GM23248 (cell line): ENCODE results near the gene ERC2. TPM values are rescaled to one million over a fixed set of nuclear protein-coding genes. Genes with fewer than 3 reads are reported as not detected.

Source experiments
- DNase-seq: peaks from one replicate; pipeline ENCODE4 v3.0.0-alpha.2; 2015
- H2AFZ ChIP-seq: fragments of 200-600 bp; sonication (generic); 2 replicates; pipeline ENCODE4 v1.6.1; 2016; ENCODE audit warnings: antibody characterized with exemption
- H3F3A ChIP-seq: fragments of 200-600 bp; sonication (generic); 2 replicates; pipeline ENCODE4 v1.6.1; 2016; ENCODE audit warnings: mild to moderate bottlenecking, antibody characterized with exemption, mixed run types; ENCODE audit not compliant: insufficient read depth
- H3K27ac ChIP-seq: fragments of 200-600 bp; sonication (generic); 2 replicates; pipeline ENCODE4 v1.5.1; 2016; ENCODE audit warnings: mild to moderate bottlenecking
- H3K27me3 ChIP-seq: fragments of 200-600 bp; sonication (generic); replicated peaks from 2 replicates; pipeline ENCODE4 v1.6.1; 2016; ENCODE audit warnings: mild to moderate bottlenecking; ENCODE audit not compliant: insufficient read depth
- H3K36me3 ChIP-seq: fragments of 200-600 bp; sonication (generic); 2 replicates; pipeline ENCODE4 v1.6.1; 2016; ENCODE audit warnings: low read depth, mild to moderate bottlenecking
- H3K4me1 ChIP-seq: fragments of 200-600 bp; sonication (generic); 2 replicates; pipeline ENCODE4 v1.6.1; 2016; ENCODE audit warnings: mild to moderate bottlenecking; ENCODE audit not compliant: insufficient read depth
- H3K4me2 ChIP-seq: fragments of 200-600 bp; sonication (generic); one replicate; pipeline ENCODE4 v1.6.1; 2016; ENCODE audit warnings: mild to moderate bottlenecking; ENCODE audit not compliant: unreplicated experiment
- H3K4me3 ChIP-seq: fragments of 200-600 bp; sonication (generic); 2 replicates; pipeline ENCODE4 v1.5.1; 2016; ENCODE audit warnings: mild to moderate bottlenecking
- H3K79me2 ChIP-seq: fragments of 200-600 bp; sonication (generic); 2 replicates; pipeline ENCODE4 v1.6.1; 2016; ENCODE audit warnings: mild to moderate bottlenecking; ENCODE audit not compliant: insufficient read depth
- H3K9ac ChIP-seq: fragments of 200-600 bp; sonication (generic); 2 replicates; pipeline ENCODE4 v1.6.1; 2016; ENCODE audit warnings: mild to moderate bottlenecking
- H3K9me2 ChIP-seq: fragments of 200-600 bp; sonication (generic); 2 replicates; pipeline ENCODE4 v1.6.1; 2016; ENCODE audit warnings: mixed run types, mild to moderate bottlenecking, moderate library complexity; ENCODE audit not compliant: insufficient read depth
- H3K9me3 ChIP-seq: fragments of 200-600 bp; sonication (generic); one replicate; pipeline ENCODE4 v1.6.1; 2017; ENCODE audit warnings: low read depth
- H4K20me1 ChIP-seq: fragments of 200-600 bp; sonication (generic); 2 replicates; pipeline ENCODE4 v1.6.0; 2016; ENCODE audit not compliant: insufficient read depth
- EZH2 ChIP-seq: fragments of 200-600 bp; sonication (generic); IDR thresholded peaks from 2 replicates; pipeline ENCODE4 v1.6.1; 2018; ENCODE audit warnings: antibody characterized with exemption, mild to moderate bottlenecking; ENCODE audit not compliant: insufficient read depth, poor library complexity, severe bottlenecking
- EZH2phosphoT487 ChIP-seq: fragments of 200-600 bp; sonication (generic); IDR thresholded peaks from 2 replicates; pipeline ENCODE4 v1.6.1; 2018; ENCODE audit warnings: antibody characterized with exemption, moderate library complexity, mild to moderate bottlenecking, low read depth; ENCODE audit not compliant: insufficient read depth
- WGBS, 2 experiments: methylation state at CpG; one replicate each; pipeline ENCODE4 v1.1.6; 2015 to 2017; ENCODE audit warnings: low lambda C conversion rate in 2 of 2, low coverage in 1 of 2; ENCODE audit errors: missing lambda C conversion rate in 2 of 2; 5-methylcytosine and 5-hydroxymethylcytosine counted together
- in situ Hi-C: fragments of 300-500 bp; cut with MboI; formaldehyde crosslinking; loops from 2 replicates; pipeline ENCODE4 v1.15.0; 2020
- polyA plus RNA-seq: library from polyadenylated mRNA; unstranded; fragments of >200 nt; fragmentation: Nextera tagmentation; extraction: Ambion mirVana; gene quantifications from 2 replicates; pipeline ENCODE4 v1.2.1, GENCODE V29; 2016
- total RNA-seq: library from RNA; depleted of rRNA; stranded (reverse); fragments of >200 nt; shearing (Covaris generic); gene quantifications from 2 replicates; pipeline ENCODE4 v1.2.3, GENCODE V29; 2014

ERC2 gene
- total and polyA plus RNA-seq, 2 experiments from 2014 or later, result not detected

DNA sequence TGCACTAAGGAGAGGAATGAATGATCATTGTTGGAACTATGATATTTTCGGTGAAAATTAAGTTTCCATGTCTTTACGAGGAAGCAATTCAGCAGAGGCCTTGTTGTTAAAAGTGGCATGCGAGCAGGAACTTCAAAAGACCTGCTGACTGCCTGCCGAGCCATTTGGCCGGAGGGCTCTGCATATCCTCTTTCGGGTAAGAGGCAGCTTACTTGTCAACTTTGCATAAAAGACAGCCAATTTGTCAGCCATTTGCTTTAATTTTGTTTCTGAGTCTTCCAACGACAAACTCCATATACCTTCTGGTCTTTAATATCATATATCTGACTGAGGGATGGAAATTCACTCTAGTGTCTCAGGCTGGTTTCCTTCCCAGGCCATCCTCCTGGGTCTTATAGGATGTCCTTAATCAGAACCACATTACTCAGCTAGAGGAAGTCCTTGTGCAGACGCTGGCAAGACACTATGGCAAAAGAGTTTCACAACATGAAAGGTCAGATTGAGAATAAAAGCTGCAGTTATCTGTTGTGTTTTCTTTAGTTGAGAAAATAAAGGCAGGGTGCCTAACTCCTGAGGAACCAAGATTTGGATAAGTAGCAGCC is 852.5 kb downstream of the ERC2 start:
- Histone ChIP-seq H3K4me1 (peaks cover 9% of the 10 kb centered on the region), H4K20me1 (no peaks in the 10 kb centered on the region), H3F3A (no peaks in the 10 kb centered on the region), H3K9me3 (no peaks in the 10 kb centered on the region), H3K79me2 (no peaks in the 10 kb centered on the region), H3K4me3 (no peak overlapping the region), H3K36me3 (no peaks in the 10 kb centered on the region), H3K4me2 (no peak overlapping the region), H3K9ac (no peak overlapping the region), H2AFZ (no peak overlapping the region), H3K9me2 (no peaks in the 10 kb centered on the region), H3K27me3 (peaks cover 25% of the 10 kb centered on the region), H3K27ac (no peak overlapping the region)
- peak; percentile 45 for DNase-seq
- 55 to 64% methylated on average over 8 of the region's 8 CpGs for WGBS, 2 experiments
- in situ Hi-C loops, result no loop called here
- TF ChIP-seq EZH2phosphoT487, result no peak
- no peak for TF ChIP-seq EZH2

DNA sequence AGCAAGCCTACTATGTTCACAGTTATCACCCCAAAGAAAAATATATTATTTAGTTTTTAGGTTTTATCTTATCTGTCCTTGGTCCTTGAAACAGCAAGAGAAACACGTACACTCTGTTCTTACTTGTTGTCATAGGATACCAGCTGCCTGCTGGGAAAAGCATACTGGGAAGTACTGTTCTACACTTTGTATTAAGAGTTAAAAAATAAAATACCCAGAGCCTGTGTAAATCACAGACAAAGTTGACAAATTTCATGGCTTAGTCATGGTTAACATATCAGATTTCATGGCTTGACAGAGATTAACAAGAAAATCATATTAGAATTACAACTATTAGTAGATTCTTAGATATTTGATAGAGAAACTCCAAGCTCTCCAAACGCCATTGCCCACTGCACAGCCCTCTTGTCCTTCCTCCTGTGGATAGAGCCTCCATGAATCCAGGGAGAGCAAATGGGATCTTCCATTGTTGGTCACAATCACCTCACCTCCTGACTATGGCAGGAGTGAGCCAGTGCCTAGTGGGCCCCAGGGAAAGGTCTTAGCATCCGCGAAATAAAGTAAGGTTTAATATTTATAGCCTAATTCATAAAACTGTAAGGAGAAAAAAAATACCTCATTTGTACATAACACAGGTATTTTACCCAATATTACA is 853.1 kb downstream of the ERC2 start:
- Histone ChIP-seq H3K9me2 (no peaks in the 10 kb centered on the region), H3K4me3 (no peak overlapping the region), H3K36me3 (no peaks in the 10 kb centered on the region), H3K9me3 (no peaks in the 10 kb centered on the region), H2AFZ (no peak overlapping the region), H3K4me2 (no peak overlapping the region), H3K27ac (no peak overlapping the region), H3K9ac (no peak overlapping the region), H3K79me2 (no peaks in the 10 kb centered on the region), H3F3A (no peaks in the 10 kb centered on the region), H4K20me1 (no peaks in the 10 kb centered on the region), H3K27me3 (peaks cover 27% of the 10 kb centered on the region), H3K4me1 (peaks cover 6% of the 10 kb centered on the region)
- TF ChIP-seq EZH2phosphoT487 (no peak), EZH2 (no peak)
- DNase-seq, result no peak
- in situ Hi-C loops, result no loop called here
- WGBS, 2 experiments, result 49 to 52% methylated on average over 4 of the region's 4 CpGs

DNA sequence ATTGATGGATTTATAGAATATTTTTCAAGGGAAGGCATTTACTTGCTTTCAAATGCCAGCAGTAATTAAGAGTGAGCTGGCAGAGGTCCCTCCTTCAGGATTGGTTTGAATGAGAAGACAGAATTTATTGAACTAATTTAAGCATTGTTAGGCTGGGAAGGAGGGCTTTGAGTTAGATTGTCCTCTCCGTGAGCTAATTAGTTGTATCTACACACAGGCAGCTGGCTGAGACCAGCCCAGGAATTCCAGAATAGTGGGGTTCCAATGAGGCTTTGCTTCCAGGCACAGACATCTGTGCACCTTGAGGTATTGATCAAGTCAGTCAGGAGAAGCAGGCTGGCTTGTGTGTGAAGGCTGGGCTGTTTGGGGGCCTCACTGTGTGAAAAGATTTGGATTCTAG is 857.1 kb downstream of the ERC2 start:
- Histone ChIP-seq H3K4me1 (no peaks in the 10 kb centered on the region), H3K4me3 (no peak overlapping the region), H3K36me3 (no peaks in the 10 kb centered on the region), H2AFZ (no peak overlapping the region), H3F3A (no peaks in the 10 kb centered on the region), H3K9ac (no peak overlapping the region), H3K9me2 (no peaks in the 10 kb centered on the region), H3K27ac (no peak overlapping the region), H4K20me1 (no peaks in the 10 kb centered on the region), H3K79me2 (no peaks in the 10 kb centered on the region), H3K9me3 (no peaks in the 10 kb centered on the region), H3K27me3 (peaks cover 44% of the 10 kb centered on the region), H3K4me2 (no peak overlapping the region)
- in situ Hi-C loops, result no loop called here
- TF ChIP-seq EZH2phosphoT487, result no peak
- no peak for TF ChIP-seq EZH2
- no peak for DNase-seq
- 30 to 47% methylated on average over 1 of the region's 1 CpG for WGBS, 2 experiments

- H3K4me3 ChIP-seq, result no peak overlapping the region
- H3K79me2 ChIP-seq, result no peaks in the 10 kb centered on the region
- no peak for TF ChIP-seq EZH2
- no peak for TF ChIP-seq EZH2phosphoT487
- no peaks in the 10 kb centered on the region for H4K20me1 ChIP-seq
- H3K4me1 ChIP-seq, result no peaks in the 10 kb centered on the region
- no peak overlapping the region for H3K9ac ChIP-seq
- no peak for DNase-seq
- H3F3A ChIP-seq, result no peaks in the 10 kb centered on the region; the same call in 1 of the 2 replicates
- in situ Hi-C loops, result no loop called here
- H3K4me2 ChIP-seq, result no peak overlapping the region
- H3K27ac ChIP-seq, result no peak overlapping the region
- peaks cover 49% of the 10 kb centered on the region for H3K27me3 ChIP-seq
- WGBS, 2 experiments, result 64 to 68% methylated on average over 10 of the region's 10 CpGs
- H3K9me2 ChIP-seq, result no peaks in the 10 kb centered on the region
- no peaks in the 10 kb centered on the region for H3K9me3 ChIP-seq
- H2AFZ ChIP-seq, result no peak overlapping the region
- no peaks in the 10 kb centered on the region for H3K36me3 ChIP-seq
These were observed 858.9 kb downstream of the ERC2 start for GRCh38 chr3:55609230-55609827.
